OCI-LY1 (cell line): ENCODE results near the gene NCF4.

Experiments
- H2AFZ ChIP-seq: fragments of 200-600 bp; sonication (generic), shearing (Covaris generic); 2 replicates; pipeline ENCODE4 v1.6.0; 2014; ENCODE audit warnings: antibody characterized with exemption, mild to moderate bottlenecking, low read length
- H3F3A ChIP-seq: fragments of 200-600 bp; sonication (generic), shearing (Covaris generic); 2 replicates; pipeline ENCODE4 v1.6.0; 2014; ENCODE audit warnings: mild to moderate bottlenecking, antibody characterized with exemption, low read length, moderate library complexity; ENCODE audit not compliant: insufficient read depth
- H3K27ac ChIP-seq: fragments of 200-600 bp; sonication (generic); 2 replicates; pipeline ENCODE4 v1.5.1; 2014; ENCODE audit warnings: low read length, mixed run types, mild to moderate bottlenecking, low read depth; ENCODE audit not compliant: poor library complexity, severe bottlenecking
- H3K27me3 ChIP-seq: fragments of 200-600 bp; sonication (generic); 2 replicates; pipeline ENCODE4 v1.6.0; 2014; ENCODE audit warnings: antibody characterized with exemption, mild to moderate bottlenecking, low read length, moderate library complexity; ENCODE audit not compliant: insufficient read depth
- H3K36me3 ChIP-seq: fragments of 200-600 bp; sonication (generic); 2 replicates; pipeline ENCODE4 v1.6.1; 2014; ENCODE audit warnings: mild to moderate bottlenecking, antibody characterized with exemption, low read length, moderate library complexity, mixed read lengths; ENCODE audit not compliant: insufficient read depth
- H3K4me1 ChIP-seq: fragments of 200-600 bp; sonication (generic); 2 replicates; pipeline ENCODE4 v1.5.1; 2014; ENCODE audit warnings: mild to moderate bottlenecking, low read length, moderate library complexity; ENCODE audit not compliant: insufficient read depth, severe bottlenecking
- H3K4me2 ChIP-seq: fragments of 200-600 bp; sonication (generic), shearing (Covaris generic); 2 replicates; pipeline ENCODE4 v1.6.1; 2014; ENCODE audit warnings: low read length
- H3K4me3 ChIP-seq: fragments of 200-600 bp; sonication (generic); 2 replicates; pipeline ENCODE4 v1.5.1; 2014; ENCODE audit warnings: low read length, low read depth, mild to moderate bottlenecking, mixed read lengths; ENCODE audit not compliant: poor library complexity, severe bottlenecking
- H3K79me2 ChIP-seq: fragments of 200-600 bp; shearing (Covaris generic); 2 replicates; pipeline ENCODE4 v1.6.1; 2016; ENCODE audit warnings: mixed run types, low read length, mixed read lengths; ENCODE audit not compliant: insufficient read depth
- H3K9ac ChIP-seq: fragments of 200-600 bp; sonication (generic), shearing (Covaris generic); 2 replicates; pipeline ENCODE4 v1.6.1; 2014; ENCODE audit warnings: mild to moderate bottlenecking, low read length, mixed read lengths
- H3K9me2 ChIP-seq: fragments of 200-600 bp; sonication (generic), shearing (Covaris generic); 2 replicates; pipeline ENCODE4 v1.6.1; 2014; ENCODE audit warnings: low read depth, mild to moderate bottlenecking, low read length, mixed read lengths
- H3K9me3 ChIP-seq: fragments of 200-600 bp; shearing (Covaris generic); 2 replicates; pipeline ENCODE4 v1.6.1; 2014; ENCODE audit warnings: low read length, mixed read lengths
- H4K20me1 ChIP-seq: fragments of 200-600 bp; sonication (generic), shearing (Covaris generic); 2 replicates; pipeline ENCODE4 v1.6.0; 2016; ENCODE audit warnings: mild to moderate bottlenecking, low read length; ENCODE audit not compliant: insufficient read depth
- CTCF ChIP-seq: fragments of 200-600 bp; sonication (generic), shearing (Covaris generic); IDR thresholded peaks from 2 replicates; pipeline ENCODE4 v1.5.1; 2017; ENCODE audit warnings: mild to moderate bottlenecking, antibody characterized with exemption, low read length, moderate library complexity, mixed read lengths
- EZH2 ChIP-seq: fragments of 200-600 bp; sonication (generic), shearing (Covaris generic); IDR thresholded peaks from 2 replicates; pipeline ENCODE4 v1.8.0; 2017; ENCODE audit warnings: borderline replicate concordance, mixed run types, mild to moderate bottlenecking, antibody characterized with exemption, low read length, moderate library complexity, mixed read lengths

Gene NCF4

DNA sequence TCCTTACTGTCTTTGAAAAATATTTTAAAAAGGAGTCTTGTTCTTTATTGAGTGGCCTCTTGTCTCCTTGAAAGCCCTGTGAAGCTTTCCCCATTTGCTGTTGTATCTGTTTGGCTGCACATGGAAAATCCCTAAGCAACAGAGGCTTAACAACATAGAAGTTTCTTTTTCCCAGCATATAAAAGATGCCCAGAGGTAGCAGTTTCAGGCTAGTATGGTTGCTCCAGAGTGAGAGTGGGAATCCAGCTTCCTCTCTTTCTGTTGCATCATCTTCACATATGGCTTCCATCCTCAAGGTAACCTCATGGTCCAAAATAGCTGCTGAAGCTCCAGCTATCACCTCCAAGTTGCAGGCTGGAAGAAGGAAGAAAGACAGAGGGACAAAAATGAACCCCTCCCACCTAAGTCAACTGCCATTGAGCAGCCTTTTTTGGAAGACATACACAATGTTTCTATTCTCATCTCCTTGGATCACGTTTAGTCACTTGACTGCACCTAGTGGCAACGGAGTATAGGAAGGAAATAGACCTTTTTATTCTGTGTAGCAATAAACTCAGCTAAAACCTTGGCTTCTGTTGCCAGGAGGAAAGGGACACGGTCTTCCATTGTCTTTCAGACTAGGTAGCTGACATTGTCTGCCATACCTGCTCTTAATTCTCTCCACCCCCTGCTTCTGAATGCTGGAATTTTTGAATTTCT lies 57.9 kb downstream of the NCF4 start:
- H2AFZ ChIP-seq, result no peak overlapping the region
- no peaks in the 10 kb centered on the region for H3F3A ChIP-seq
- H3K9me2 ChIP-seq, result no peaks in the 10 kb centered on the region
- H3K4me1 ChIP-seq, result peaks cover 1% of the 10 kb centered on the region
- TF ChIP-seq CTCF (no peak), EZH2 (no peak)
- H3K27me3 ChIP-seq, result no peaks in the 10 kb centered on the region
- H4K20me1 ChIP-seq, result no peaks in the 10 kb centered on the region
- no peak overlapping the region for H3K4me2 ChIP-seq
- H3K9ac ChIP-seq, result no peak overlapping the region
- no peaks in the 10 kb centered on the region for H3K36me3 ChIP-seq
- H3K79me2 ChIP-seq, result no peaks in the 10 kb centered on the region
- no peak overlapping the region for H3K27ac ChIP-seq
- H3K4me3 ChIP-seq, result no peak overlapping the region
- no peaks in the 10 kb centered on the region for H3K9me3 ChIP-seq

DNA sequence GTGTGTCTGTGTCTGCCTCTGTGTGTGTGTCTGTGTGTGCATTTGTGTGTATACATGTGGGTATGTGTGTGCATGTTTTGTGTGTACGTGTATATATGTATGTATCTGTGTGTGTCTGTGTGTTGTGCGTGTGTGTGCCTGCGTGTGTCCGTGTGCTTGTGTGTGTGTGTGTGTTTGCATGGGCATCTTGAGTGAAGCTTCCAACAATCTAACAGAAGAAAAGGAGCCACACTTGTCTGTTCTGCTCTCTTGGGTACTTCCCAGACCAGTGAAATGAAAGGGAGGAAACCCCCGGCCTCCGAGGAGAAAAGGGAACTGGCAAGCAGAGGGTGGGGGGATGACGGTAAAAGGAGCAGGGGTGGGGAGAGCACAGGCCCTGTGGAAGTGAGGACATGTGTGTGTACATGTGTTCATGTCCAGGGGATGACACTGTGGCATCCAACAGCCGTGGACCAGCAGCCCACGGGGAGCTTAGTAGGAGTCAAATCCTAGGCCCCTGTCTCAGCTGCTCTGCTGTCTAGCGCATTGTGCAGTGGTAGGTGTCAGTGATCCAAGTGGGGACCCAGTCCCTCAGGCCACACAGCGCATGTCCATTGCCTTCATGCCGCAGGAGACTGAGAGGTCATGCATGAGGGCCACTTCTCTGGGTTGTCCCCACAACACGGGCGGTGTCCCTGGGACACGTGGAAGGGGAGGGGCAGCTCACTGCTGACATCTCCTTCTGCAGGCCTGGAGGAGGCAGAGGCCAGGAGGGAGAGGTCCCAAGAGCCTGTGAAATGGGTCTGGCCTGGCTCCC lies 60.7 kb downstream of the NCF4 start:
- no peak overlapping the region for H3K4me3 ChIP-seq
- no peaks in the 10 kb centered on the region for H3K36me3 ChIP-seq
- no peak overlapping the region for H3K27ac ChIP-seq
- H3K9me2 ChIP-seq, result no peaks in the 10 kb centered on the region
- H3K9me3 ChIP-seq, result no peaks in the 10 kb centered on the region
- H3K27me3 ChIP-seq, result no peaks in the 10 kb centered on the region
- H3F3A ChIP-seq, result no peaks in the 10 kb centered on the region
- H2AFZ ChIP-seq, result no peak overlapping the region
- TF ChIP-seq EZH2, result no peak
- TF ChIP-seq CTCF, result no peak
- H3K4me1 ChIP-seq, result no peaks in the 10 kb centered on the region
- no peaks in the 10 kb centered on the region for H3K79me2 ChIP-seq
- H3K9ac ChIP-seq, result no peak overlapping the region
- H4K20me1 ChIP-seq, result no peaks in the 10 kb centered on the region
- H3K4me2 ChIP-seq, result no peak overlapping the region

- Histone ChIP-seq H3K4me3 (no peak overlapping the region), H3K4me2 (no peak overlapping the region), H3K79me2 (no peaks in the 10 kb centered on the region), H3K9me2 (no peaks in the 10 kb centered on the region), H4K20me1 (no peaks in the 10 kb centered on the region), H3K36me3 (no peaks in the 10 kb centered on the region), H3K4me1 (no peaks in the 10 kb centered on the region), H3K9me3 (no peaks in the 10 kb centered on the region), H2AFZ (no peak overlapping the region), H3K27ac (no peak overlapping the region), H3F3A (no peaks in the 10 kb centered on the region), H3K9ac (no peak overlapping the region), H3K27me3 (no peaks in the 10 kb centered on the region)
- no peak for TF ChIP-seq EZH2
- no peak for TF ChIP-seq CTCF
Measured at GRCh38 chr22:36922105-36922608, 61.4 kb downstream of the NCF4 start.
